H1 (cell line): ENCODE data around the gene CD226. TPM values are rescaled to one million over a fixed set of nuclear protein-coding genes. Genes with fewer than 3 reads are reported as not detected.

Experiments
- CTCF ChIA-PET: fragments of 300-600 bp; sonication (Branson Sonifier 250); formaldehyde crosslinking; loops from one replicate; lab custom pipeline; 2021; ENCODE audit not compliant: partially characterized antibody; lab: Charles Lee
- POLR2A ChIA-PET: fragments of 300-600 bp; sonication (Branson Sonifier 250); formaldehyde crosslinking; loops from one replicate; lab custom pipeline; 2021; ENCODE audit warnings: inconsistent platforms; ENCODE audit not compliant: partially characterized antibody; lab: Charles Lee
- DNase-seq, 2 experiments: peaks; one replicate each; pipeline versions ENCODE4 v3.0.0 to v3.0.0-alpha.2; 2010 to 2022; ENCODE audit warnings: low spot score in 2 of 2, low read depth in 1 of 2, mixed read lengths in 1 of 2
- FAIRE-seq: peaks from 2 replicates; lab custom pipeline; 2011; peaks lifted over from hg19 to GRCh38; lab: Jason Lieb, UNC
- H2AFZ ChIP-seq: 2 replicates; pipeline ENCODE4 v1.8.1; 2012; ENCODE audit warnings: low read length, inconsistent platforms
- H2AK5ac ChIP-seq: 2 replicates; pipeline ENCODE4 v1.6.1; 2013; ENCODE audit warnings: low read depth, low read length
- H2BK120ac ChIP-seq: replicated peaks from 2 replicates; pipeline ENCODE3; 2013; ENCODE audit warnings: low read depth, low read length, inconsistent platforms
- H2BK12ac ChIP-seq: 2 replicates; pipeline ENCODE4 v1.6.1; 2013; ENCODE audit warnings: low read depth, low read length
- H2BK15ac ChIP-seq: 2 replicates; pipeline ENCODE4 v1.6.1; 2013; ENCODE audit warnings: low read length
- H2BK20ac ChIP-seq: 2 replicates; pipeline ENCODE4 v1.6.1; 2013; ENCODE audit warnings: low read length
- H2BK5ac ChIP-seq: 2 replicates; pipeline ENCODE4 v1.6.1; 2013; ENCODE audit warnings: low read depth, low read length
- H3K14ac ChIP-seq: 2 replicates; pipeline ENCODE4 v1.6.1; 2013; ENCODE audit warnings: inconsistent platforms; ENCODE audit not compliant: insufficient read length
- H3K18ac ChIP-seq: 2 replicates; pipeline ENCODE4 v1.6.1; 2013; ENCODE audit warnings: low read length; ENCODE audit errors: extremely low read depth
- H3K23ac ChIP-seq: 2 replicates; pipeline ENCODE4 v1.6.1; 2013; ENCODE audit warnings: inconsistent platforms; ENCODE audit not compliant: insufficient read length
- H3K23me2 ChIP-seq: 2 replicates; pipeline ENCODE4 v1.6.1; 2013; ENCODE audit warnings: low read depth, low read length
- H3K27ac ChIP-seq: 2 replicates; pipeline ENCODE4 v1.6.1; 2011; ENCODE audit warnings: low read depth, low read length, inconsistent platforms
- H3K27me3 ChIP-seq, 4 experiments: replicated peaks in 1 of 4; 1 replicate in 1 of 4; 2 replicates in 3 of 4; pipeline versions ENCODE4 v1.6.1 to v1.8.1; 2011 to 2013; ENCODE audit warnings: low read length in 3 of 4, mild to moderate bottlenecking in 3 of 4, inconsistent platforms in 2 of 4, mixed read lengths in 2 of 4, moderate library complexity in 1 of 4; ENCODE audit not compliant: control insufficient read depth in 3 of 4, insufficient read depth in 3 of 4; ENCODE audit errors: extremely low read depth in 1 of 4
- H3K36me3 ChIP-seq, 4 experiments: 2 replicates each; pipeline versions ENCODE4 v1.6.1 to v1.8.1; 2011 to 2013; ENCODE audit warnings: mild to moderate bottlenecking in 4 of 4, low read length in 3 of 4, moderate library complexity in 2 of 4, control low read depth in 1 of 4, inconsistent platforms in 1 of 4; ENCODE audit not compliant: insufficient read depth in 4 of 4, control insufficient read depth in 2 of 4
- H3K4ac ChIP-seq: replicated peaks from 2 replicates; pipeline ENCODE3; 2013; ENCODE audit warnings: low read length, low read depth, mixed read lengths, inconsistent platforms; ENCODE audit not compliant: insufficient read length
- H3K4me1 ChIP-seq, 4 experiments: replicated peaks in 1 of 4; 1 replicate in 1 of 4; 2 replicates in 3 of 4; pipeline versions ENCODE4 v1.6.1 to v1.8.1; 2011 to 2013; ENCODE audit warnings: low read length in 3 of 4, inconsistent platforms in 2 of 4, mixed read lengths in 1 of 4; ENCODE audit not compliant: insufficient read depth in 4 of 4, control insufficient read depth in 3 of 4
- H3K4me2 ChIP-seq, 2 experiments: 2 replicates each; pipeline versions ENCODE4 v1.6.1 to v1.8.1; 2011 to 2013; ENCODE audit warnings: low read depth in 2 of 2, low read length in 2 of 2, control low read depth in 1 of 2, inconsistent platforms in 1 of 2, mild to moderate bottlenecking in 1 of 2; ENCODE audit not compliant: insufficient read depth in 1 of 2
- H3K4me3 ChIP-seq, 4 experiments: fragments of 200-600, 300-600 bp in 1 of 4; sonication (generic), shearing (Covaris generic), sonication (Bioruptor Twin) in 1 of 4; 2 replicates each; pipeline versions ENCODE4 v1.5.1 to v1.8.1; 2011 to 2016; ENCODE audit warnings: low read length in 4 of 4, low read depth in 3 of 4, control low read depth in 2 of 4, inconsistent platforms in 2 of 4, mild to moderate bottlenecking in 2 of 4, mixed read lengths in 1 of 4, moderate library complexity in 1 of 4; ENCODE audit not compliant: insufficient read depth in 2 of 4; ENCODE audit errors: extremely low read depth in 1 of 4
- H3K56ac ChIP-seq: replicated peaks from 2 replicates; pipeline ENCODE3; 2013; ENCODE audit warnings: low read depth, mild to moderate bottlenecking, mixed read lengths, low read length, inconsistent platforms; ENCODE audit not compliant: insufficient read length
- H3K79me1 ChIP-seq: 2 replicates; pipeline ENCODE4 v1.6.1; 2013; ENCODE audit warnings: low read depth, low read length, control low read depth
- H3K79me2 ChIP-seq, 2 experiments: 2 replicates each; pipeline versions ENCODE4 v1.6.1 to v1.8.1; 2012 to 2013; ENCODE audit warnings: low read length in 2 of 2, mild to moderate bottlenecking in 2 of 2, inconsistent platforms in 1 of 2; ENCODE audit not compliant: insufficient read depth in 2 of 2, control insufficient read depth in 1 of 2
- H3K9ac ChIP-seq, 4 experiments: replicated peaks in 1 of 4; 1 replicate in 1 of 4; 2 replicates in 3 of 4; pipeline versions ENCODE4 v1.6.1 to v1.8.1; 2011 to 2013; ENCODE audit warnings: low read depth in 3 of 4, low read length in 3 of 4, control low read depth in 2 of 4, mild to moderate bottlenecking in 2 of 4, moderate library complexity in 2 of 4, inconsistent platforms in 1 of 4; ENCODE audit errors: extremely low read depth in 1 of 4
- H3K9me3 ChIP-seq, 2 experiments: 2 replicates each; pipeline versions ENCODE4 v1.6.1 to v1.8.1; 2012 to 2013; ENCODE audit warnings: mild to moderate bottlenecking in 2 of 2, moderate library complexity in 2 of 2, control low read depth in 1 of 2, inconsistent platforms in 1 of 2, low read depth in 1 of 2, low read length in 1 of 2, mixed read lengths in 1 of 2; ENCODE audit not compliant: insufficient read depth in 2 of 2
- H4K20me1 ChIP-seq, 2 experiments: replicated peaks in 1 of 2; 2 replicates each; pipeline versions ENCODE3 to v1.8.1; 2011 to 2013; ENCODE audit warnings: inconsistent platforms in 2 of 2, low read length in 2 of 2, mild to moderate bottlenecking in 1 of 2; ENCODE audit not compliant: insufficient read depth in 2 of 2, control insufficient read depth in 1 of 2
- H4K5ac ChIP-seq: 2 replicates; pipeline ENCODE4 v1.6.1; 2013; ENCODE audit warnings: low read length, low read depth, mixed read lengths, inconsistent platforms; ENCODE audit not compliant: insufficient read length
- H4K8ac ChIP-seq: 2 replicates; pipeline ENCODE4 v1.8.0; 2013; ENCODE audit warnings: mild to moderate bottlenecking, moderate library complexity, low read length, inconsistent platforms; ENCODE audit not compliant: insufficient read depth; ENCODE audit errors: extremely low read depth
- H4K91ac ChIP-seq: replicated peaks from 2 replicates; pipeline ENCODE3; 2013; ENCODE audit warnings: low read length, mixed read lengths, inconsistent platforms; ENCODE audit not compliant: insufficient read length
- CBX8 ChIP-seq: fragments of 300-800, 300-1000 bp; sonication (generic); IDR thresholded peaks from 2 replicates; pipeline ENCODE4 v1.7.1; 2016; ENCODE audit warnings: low read depth, low read length, borderline replicate concordance
- CEBPB ChIP-seq: IDR thresholded peaks from 2 replicates; pipeline ENCODE4 v1.6.1; 2012; ENCODE audit warnings: low read depth, low read length
- E2F6 ChIP-seq: IDR thresholded peaks from 2 replicates; pipeline ENCODE4 v1.6.1; 2012; ENCODE audit warnings: inconsistent platforms
- EZH2 ChIP-seq: fragments of 200-600 bp; sonication (generic); IDR thresholded peaks from 2 replicates; pipeline ENCODE4 v1.7.1; 2012; ENCODE audit warnings: low read depth, mild to moderate bottlenecking, moderate library complexity, low read length, inconsistent platforms; ENCODE audit not compliant: severe bottlenecking
- FOSL1 ChIP-seq: IDR thresholded peaks from 2 replicates; pipeline ENCODE4 v1.6.1; 2011; ENCODE audit warnings: mild to moderate bottlenecking, low read depth, low read length, moderate library complexity; ENCODE audit not compliant: insufficient read depth
- JUN ChIP-seq: IDR thresholded peaks from 2 replicates; pipeline ENCODE4 v1.6.1; 2011; ENCODE audit warnings: low read depth, mild to moderate bottlenecking, improper control_type of control experiment, low read length
- KDM1A ChIP-seq: fragments of 200-600, 300-600 bp; sonication (generic); IDR thresholded peaks from 2 replicates; pipeline ENCODE4 v1.7.1; 2016; ENCODE audit warnings: mild to moderate bottlenecking, low read length, borderline replicate concordance
- KDM5A ChIP-seq: fragments of 200-600 bp; IDR thresholded peaks from 2 replicates; pipeline ENCODE4 v1.7.1; 2012; ENCODE audit warnings: mild to moderate bottlenecking, low read length, inconsistent platforms, mixed read lengths
- SP1 ChIP-seq: IDR thresholded peaks from 2 replicates; pipeline ENCODE4 v1.6.1; 2011; ENCODE audit warnings: low read depth, low read length
- SUZ12 ChIP-seq: fragments of 200-600 bp; sonication (generic); IDR thresholded peaks from 2 replicates; pipeline ENCODE4 v1.6.1; 2012; ENCODE audit warnings: mild to moderate bottlenecking, inconsistent platforms, low read length, moderate library complexity, mixed read lengths
- TAF1 ChIP-seq: IDR thresholded peaks from 2 replicates; pipeline ENCODE4 v1.6.1; 2011; ENCODE audit warnings: mild to moderate bottlenecking, low read depth, low read length
- WGBS, 2 experiments: shearing (Covaris generic) in 1 of 2; methylation state at CpG; one replicate each; pipeline versions ENCODE4 v1.1.6 to v1.1.7; 2013 to 2015; ENCODE audit warnings: low lambda C conversion rate in 2 of 2, mixed read lengths in 2 of 2, inconsistent platforms in 1 of 2, low coverage in 1 of 2, missing lambda C conversion rate in 1 of 2; ENCODE audit not compliant: insufficient replicate concordance in 2 of 2, insufficient coverage in 1 of 2, insufficient read length in 1 of 2; ENCODE audit errors: extremely low coverage in 1 of 2, missing lambda C conversion rate in 1 of 2; 5-methylcytosine and 5-hydroxymethylcytosine counted together
- polyA plus RNA-seq, 7 experiments: library from polyadenylated mRNA; depleted of rRNA in 3 of 7; stranded (reverse) in 5 of 7; unstranded in 2 of 7; fragments of >200 nt in 5 of 7; fragments of 200-250 nt in 2 of 7; gene quantifications; 1 replicate in 5 of 7; 2 replicates in 1 of 7; 4 replicates in 1 of 7; pipeline versions ENCODE4 v1.2.1 to v1.2.3, GENCODE V29; 2011 to 2013; ENCODE audit warnings: missing spikeins in 2 of 7, mixed read lengths in 2 of 7
- total RNA-seq: library from RNA; stranded (reverse); fragmentation: NEBNext Ultra II Directional; extraction: Animal tissue kit (Norgen Biotek cat#: 25700); gene quantifications from 2 replicates; pipeline ENCODE4 v1.2.1, GENCODE V29; 2021

Gene CD226
- total and polyA plus RNA-seq, 2 of the 8 experiments (the other 6 are each of a cell fraction or from before 2014, with no cell fraction given) = not detected

GRCh38 chr18:69978732-69979715 is 31.4 kb upstream of the CD226 start:
- H4K5ac ChIP-seq = no peak overlapping the region
- no peak overlapping the region for H3K18ac ChIP-seq
- H4K91ac ChIP-seq = no peak overlapping the region
- whole genome bisulfite sequencing, 2 experiments = 83% methylated on average over 13 of the region's 13 CpGs; no CpG with 5 or more reads in 1 of the 2 experiments
- no peak overlapping the region for H2AFZ ChIP-seq
- H2BK20ac ChIP-seq = peak overlapping the region; percentile 5; the same call in 1 of the 2 replicates
- no peak overlapping the region for H2BK5ac ChIP-seq
- FAIRE-seq = no peak
- H2BK12ac ChIP-seq = no peak overlapping the region
- no peak for DNase-seq
- no peaks in the 10 kb centered on the region for H3K79me1 ChIP-seq
- no peak overlapping the region for H2AK5ac ChIP-seq
- H3K23ac ChIP-seq = no peak overlapping the region
- H2BK120ac ChIP-seq = no peak overlapping the region
- no peaks in the 10 kb centered on the region for H3K79me2 ChIP-seq
- H3K56ac ChIP-seq = no peak overlapping the region
- H3K4me1 ChIP-seq = peaks cover 0 to 8% (median 2%) of the 10 kb centered on the region in 4 experiments; a peak in 2 of 7 replicates
- H3K9me3 ChIP-seq = peaks cover 5 to 8% of the 10 kb centered on the region in 2 experiments; a peak in 1 of 4 replicates
- H4K20me1 ChIP-seq = no peaks in the 10 kb centered on the region
- no peak overlapping the region for H3K14ac ChIP-seq
- 0 out of 2 replicates have a peak, but pooled peaks cover under 1% of the 10 kb centered on the region for H3K23me2 ChIP-seq
- no peaks in the 10 kb centered on the region for H3K27me3 ChIP-seq
- no peak overlapping the region for H3K4me3 ChIP-seq
- H3K4me2 ChIP-seq = no peak overlapping the region
- no peak overlapping the region for H3K4ac ChIP-seq
- ChIA-PET CTCF (interaction anchor here (0.9 kb wide), 1 partner anchor 19 kb away, joined by 3 read pairs; no protein-coding TSS in a partner anchor), POLR2A (no interaction called here)
- no peak overlapping the region for H3K9ac ChIP-seq
- no peak overlapping the region for H2BK15ac ChIP-seq
- H3K27ac ChIP-seq = no peak overlapping the region
- no peaks in the 10 kb centered on the region for H3K36me3 ChIP-seq
- no peak overlapping the region for H4K8ac ChIP-seq
- TF ChIP-seq KDM5A = no peak
- TF ChIP-seq SP1 = no peak
- no peak for TF ChIP-seq E2F6
- TF ChIP-seq SUZ12 = no peak
- no peak for TF ChIP-seq KDM1A
- no peak for TF ChIP-seq TAF1
- TF ChIP-seq CEBPB = no peak
- TF ChIP-seq JUN = no peak
- TF ChIP-seq EZH2 = no peak
- no peak for TF ChIP-seq FOSL1
- no peak for TF ChIP-seq CBX8
